GM23338 (cell line): ENCODE data around the gene TRAM2.

Experiments
- CREB1 ChIP-seq: fragments of 250-450 bp; sonication (Bioruptor Pico); IDR thresholded peaks from 2 replicates; pipeline ENCODE4 v1.5.0; 2020; ENCODE audit warnings: low read depth, mild to moderate bottlenecking, moderate library complexity
- CTCF ChIP-seq, 2 experiments: fragments of 200-600 bp in 1 of 2; sonication (generic) in 1 of 2; conservative IDR thresholded peaks; 2 replicates each; pipeline versions ENCODE4 v1.5.1 to v1.6.1; 2016 to 2017; ENCODE audit warnings: antibody characterized with exemption in 2 of 2, low read depth in 2 of 2, mild to moderate bottlenecking in 2 of 2, moderate library complexity in 1 of 2
- EZH2 ChIP-seq: fragments of 200-600 bp; sonication (generic); IDR thresholded peaks from one replicate; pipeline ENCODE4 v1.8.0; 2017; ENCODE audit warnings: antibody characterized with exemption, mild to moderate bottlenecking, low read depth; ENCODE audit not compliant: unreplicated experiment
- EZH2phosphoT487 ChIP-seq: fragments of 200-600 bp; sonication (generic); IDR thresholded peaks from one replicate; pipeline ENCODE4 v1.8.1; 2018; ENCODE audit warnings: antibody characterized with exemption; ENCODE audit not compliant: unreplicated experiment
- JUNB ChIP-seq: IDR thresholded peaks from one replicate; pipeline ENCODE4 v1.6.1; 2016; ENCODE audit warnings: antibody characterized with exemption; ENCODE audit not compliant: unreplicated experiment
- NANOG ChIP-seq: IDR thresholded peaks from 2 replicates; pipeline ENCODE4 v1.6.1; 2016; ENCODE audit warnings: antibody characterized with exemption, borderline replicate concordance
- REST ChIP-seq: IDR thresholded peaks from one replicate; pipeline ENCODE4 v1.6.1; 2018; ENCODE audit warnings: antibody characterized with exemption; ENCODE audit not compliant: unreplicated experiment
- ZNF114 ChIP-seq: fragments of 250-450 bp; sonication (Bioruptor Pico); IDR thresholded peaks from 2 replicates; pipeline ENCODE4 v1.5.0; 2020; ENCODE audit warnings: mild to moderate bottlenecking, moderate library complexity
- ZNF331 ChIP-seq: fragments of 250-450 bp; sonication (Bioruptor Pico); IDR thresholded peaks from 2 replicates; pipeline ENCODE4 v1.5.0; 2020; ENCODE audit warnings: low read depth, mild to moderate bottlenecking, moderate library complexity

DNA sequence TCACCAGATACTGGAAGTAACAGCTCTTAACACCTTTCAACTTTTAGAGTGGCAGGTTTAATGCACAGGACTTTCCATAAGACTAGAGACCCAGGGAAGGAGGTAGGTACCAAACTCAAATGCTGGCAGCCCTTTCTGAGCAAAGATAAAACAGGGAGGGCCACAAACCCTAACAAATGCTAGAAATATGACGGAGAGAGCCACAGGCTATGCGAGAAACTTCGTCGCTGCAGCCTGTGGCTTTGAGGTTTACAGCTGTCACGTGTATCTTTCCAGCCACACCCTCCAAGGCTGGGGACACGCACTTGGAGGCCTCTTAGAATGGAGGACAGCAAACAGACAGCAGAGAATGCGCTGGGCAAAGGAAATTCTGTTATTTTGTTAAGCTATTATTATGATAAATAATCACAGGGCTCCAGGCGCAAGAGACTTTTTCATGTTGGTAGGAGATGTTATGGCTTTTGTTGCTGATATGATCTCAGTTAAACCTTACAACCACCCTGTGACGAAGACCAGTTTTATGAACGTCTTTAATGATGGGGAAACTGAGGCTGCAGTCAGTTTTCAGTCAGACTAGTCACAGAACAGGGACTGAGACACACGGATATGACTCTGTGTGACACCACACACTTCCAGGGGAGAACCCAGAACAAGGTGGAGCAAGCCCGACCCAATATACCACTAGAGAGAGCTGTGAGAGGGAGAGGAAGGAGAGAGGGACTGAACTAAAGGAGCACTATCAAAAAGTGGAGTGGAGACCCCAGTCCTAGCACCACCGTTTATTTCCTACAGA, 2.0 kb downstream of the TRAM2 start:
- TF ChIP-seq CTCF (conservative IDR thresholded peaks at IDR 0.05; ENCODE audit: low read depth in 2 of 2) (no peak), NANOG (no peak), REST (no peak), ZNF114 (CRISPR knock-in tag) (no peak), JUNB (no peak), EZH2 (no peak), ZNF331 (CRISPR knock-in tag) (no peak), CREB1 (CRISPR knock-in tag) (no peak), EZH2phosphoT487 (no peak)
